H7 (cell line): ENCODE results near the gene ABHD16A. TPM values are rescaled to one million over a fixed set of nuclear protein-coding genes. Genes with fewer than 3 reads are reported as not detected.

Experiments
- DNase-seq: peaks from one replicate; pipeline ENCODE4 v3.0.0; 2012
- H3K27me3 ChIP-seq: 2 replicates; pipeline ENCODE4 v1.6.0; 2011; ENCODE audit warnings: mild to moderate bottlenecking, low read length; ENCODE audit not compliant: control insufficient read depth, insufficient read depth
- H3K36me3 ChIP-seq: replicated peaks from 2 replicates; pipeline ENCODE4 v1.5.1; 2011; ENCODE audit warnings: low read length; ENCODE audit not compliant: control insufficient read depth, insufficient read depth
- H3K4me3 ChIP-seq: 2 replicates; pipeline ENCODE4 v1.5.1; 2011; ENCODE audit warnings: low read depth, mild to moderate bottlenecking, control low read depth, low read length, moderate library complexity; ENCODE audit not compliant: insufficient read depth
- total RNA-seq: library from RNA; depleted of rRNA; stranded (reverse); fragments of >200 nt; shearing (Covaris generic); gene quantifications from 2 replicates; pipeline ENCODE4 v1.2.3, GENCODE V29; 2014

ABHD16A gene
- total RNA-seq, 1 experiment from 2014 or later, result 39.7 TPM

DNA sequence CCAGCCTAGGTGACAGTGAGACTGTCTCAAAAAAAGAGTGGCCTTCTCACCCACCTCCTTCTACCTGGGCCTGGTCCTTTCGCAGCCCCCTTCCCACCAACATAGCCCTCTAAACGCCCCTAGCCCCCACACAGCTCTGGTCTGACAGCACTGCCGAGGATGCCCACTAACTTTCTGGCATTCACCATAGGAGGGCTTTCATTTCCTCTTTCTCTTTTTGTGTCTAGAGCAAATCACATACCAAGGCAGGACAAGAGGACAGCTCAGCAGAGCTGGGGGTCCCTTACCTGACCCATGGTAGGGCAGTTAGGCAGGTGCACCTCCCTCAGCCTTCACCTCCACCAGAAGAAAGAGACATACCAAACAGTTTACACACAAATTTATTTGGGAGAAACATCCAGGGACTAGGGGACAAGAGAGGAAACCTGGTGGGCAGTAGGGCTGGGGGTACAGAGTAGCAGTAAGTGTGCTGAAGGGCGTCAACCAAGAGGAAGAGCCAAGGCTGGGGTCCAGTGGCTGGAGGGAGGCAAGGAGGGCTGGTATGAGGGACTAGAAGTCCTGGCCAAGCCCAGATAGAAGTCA, 26.7 kb downstream of the ABHD16A start:
- H3K4me3 ChIP-seq, result no peak overlapping the region
- H3K27me3 ChIP-seq, result peaks cover 6% of the 10 kb centered on the region
- H3K36me3 ChIP-seq, result peaks cover 8% of the 10 kb centered on the region
- no peak for DNase-seq

DNA sequence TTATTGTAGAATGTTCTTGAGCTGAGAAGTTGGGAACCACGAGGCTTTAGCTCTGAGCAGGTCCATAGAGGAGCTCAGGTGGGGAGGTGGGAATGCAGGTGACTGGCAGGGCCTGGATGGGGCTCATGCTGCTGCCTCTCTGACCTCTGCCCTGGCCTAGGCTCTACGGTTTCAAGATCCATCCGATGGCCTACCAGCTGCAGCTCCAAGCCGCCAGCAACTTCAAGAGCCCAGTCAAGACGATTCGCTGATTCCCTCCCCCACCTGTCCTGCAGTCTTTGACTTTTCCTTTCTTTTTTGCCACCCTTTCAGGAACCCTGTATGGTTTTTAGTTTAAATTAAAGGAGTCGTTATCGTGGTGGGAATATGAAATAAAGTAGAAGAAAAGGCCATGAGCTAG, 33.4 kb downstream of the ABHD16A start, which contains the start of gene LY6G5B:
LY6G5B (plus strand) TSS at position 301 of the 400 bp plus-strand sequence. CDS start 975 bp downstream, outside the sequence.
- no peak within 1 kb of the TSS for H3K4me3 ChIP-seq
- H3K36me3 ChIP-seq, result peaks cover 43% of the 10 kb centered on the region
- no peaks in the 10 kb centered on the region for H3K27me3 ChIP-seq
- DNase-seq, result no peak

DNA sequence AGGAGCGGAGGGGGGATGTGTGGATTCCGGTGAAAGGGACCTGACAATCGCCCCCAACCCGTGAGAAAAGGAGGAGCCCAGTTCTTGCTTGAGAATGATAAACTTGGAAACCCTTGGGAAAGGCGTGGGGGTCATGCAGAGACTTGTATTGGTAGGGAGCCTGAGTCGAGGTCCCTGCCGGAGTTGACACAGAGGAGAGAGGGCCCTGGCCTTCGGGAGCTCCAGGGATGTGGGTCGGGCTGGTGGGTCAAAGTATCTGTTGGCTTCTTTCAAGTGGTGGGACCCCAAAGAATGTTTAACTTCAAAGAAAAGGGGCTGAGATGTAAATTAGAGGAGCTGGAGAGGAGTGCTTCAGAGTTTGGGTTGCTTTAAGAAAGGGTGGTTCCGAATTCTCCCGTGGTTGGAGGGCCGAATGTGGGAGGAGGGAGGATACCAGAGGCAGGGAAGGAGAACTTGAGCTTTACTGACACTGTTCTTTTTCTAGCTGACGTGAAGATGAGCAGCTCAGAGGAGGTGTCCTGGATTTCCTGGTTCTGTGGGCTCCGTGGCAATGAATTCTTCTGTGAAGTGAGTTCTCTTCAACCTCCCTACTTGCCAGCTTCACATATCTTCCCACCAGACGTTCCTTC, 36.7 kb downstream of the ABHD16A start:
- no peak for DNase-seq
- Histone ChIP-seq H3K27me3 (no peaks in the 10 kb centered on the region), H3K4me3 (peak overlapping the region; percentile 84), H3K36me3 (peaks cover 43% of the 10 kb centered on the region)

DNA sequence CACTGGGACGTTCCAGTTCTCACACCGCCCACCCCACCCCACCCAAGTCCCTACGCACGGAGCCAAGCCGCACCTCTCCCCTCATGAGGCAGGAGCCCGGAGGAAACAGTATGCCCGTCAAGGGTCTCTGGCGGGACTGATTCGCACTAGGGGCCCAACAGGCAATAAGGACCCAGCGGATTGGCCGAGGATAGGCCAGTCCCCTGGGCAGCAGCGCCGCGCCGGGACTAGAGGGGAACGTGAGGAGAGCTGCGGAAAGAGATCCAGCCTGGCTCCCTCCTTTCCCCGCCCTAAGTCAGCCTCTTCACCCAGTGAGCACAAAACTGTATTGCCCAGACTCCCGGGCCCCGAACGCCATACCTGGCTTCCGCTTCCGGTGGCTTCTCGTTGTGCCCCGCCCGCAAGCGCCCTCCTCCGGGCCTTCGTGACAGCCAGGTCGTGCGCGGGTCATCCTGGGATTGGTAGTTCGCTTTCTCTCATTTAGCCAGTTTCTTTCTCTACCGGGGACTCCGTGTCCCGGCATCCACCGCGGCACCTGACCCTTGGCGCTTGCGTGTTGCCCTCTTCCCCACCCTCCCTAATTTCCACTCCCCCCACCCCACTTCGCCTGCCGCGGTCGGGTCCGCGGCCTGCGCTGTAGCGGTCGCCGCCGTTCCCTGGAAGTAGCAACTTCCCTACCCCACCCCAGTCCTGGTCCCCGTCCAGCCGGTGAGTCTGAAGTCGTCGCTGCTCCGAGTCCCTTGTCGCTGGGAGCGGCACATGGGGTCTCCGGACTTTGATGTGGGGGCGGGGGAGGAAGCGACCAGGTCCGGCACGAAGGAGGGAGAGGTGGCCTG, 37.4 kb downstream of the ABHD16A start, which contains the start of gene CSNK2B:
CSNK2B (plus strand) TSS at position 580 of the 836 bp plus-strand sequence. CDS start 752 bp downstream, outside the sequence.
- Histone ChIP-seq H3K36me3 (peaks cover 39% of the 10 kb centered on the region), H3K4me3 (peak within 1 kb of the TSS; percentile 94), H3K27me3 (no peaks in the 10 kb centered on the region)
- peak; percentile 98 for DNase-seq

DNA sequence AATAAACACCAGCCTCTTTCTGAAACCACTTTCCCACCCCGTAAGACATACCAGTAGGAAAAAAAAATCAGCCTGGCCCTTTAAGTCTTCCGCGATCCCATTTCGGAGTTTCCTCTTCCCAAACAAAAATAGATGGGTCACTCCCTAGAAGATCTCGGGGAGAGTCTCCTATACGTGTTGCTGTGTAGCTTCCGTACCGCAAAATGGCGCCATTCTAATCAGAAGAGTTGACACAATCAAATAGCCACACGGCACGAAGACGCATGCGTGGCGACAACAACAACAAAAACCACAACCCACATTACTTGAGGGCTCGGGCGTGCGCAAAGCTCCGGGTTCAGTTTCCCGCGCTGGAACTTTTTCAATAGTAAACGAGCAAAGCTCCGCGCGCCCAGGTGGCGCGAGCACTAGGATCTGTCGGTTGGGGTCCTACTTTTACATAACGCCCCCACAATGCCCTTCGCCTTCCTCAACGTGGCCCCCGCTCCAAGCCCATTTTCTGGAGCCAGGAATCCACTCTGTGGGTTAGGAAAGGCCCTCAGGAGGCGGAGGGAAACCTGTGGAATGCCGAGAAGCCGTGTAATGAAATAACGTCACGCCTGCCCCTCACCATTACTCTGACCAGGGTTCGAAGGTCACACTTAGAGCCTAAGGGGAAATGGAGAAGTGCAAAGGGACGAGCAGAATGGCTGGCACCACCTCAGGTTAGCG, 38.2 kb downstream of the ABHD16A start, which contains the start of gene GPANK1:
GPANK1 (minus strand) TSS at position 208 of the 711 bp plus-strand sequence. CDS start 519 bp downstream, outside the sequence.
- Histone ChIP-seq H3K27me3 (no peaks in the 10 kb centered on the region), H3K4me3 (peak within 1 kb of the TSS; percentile 94), H3K36me3 (peaks cover 34% of the 10 kb centered on the region)
- DNase-seq, result peak; percentile 82

DNA sequence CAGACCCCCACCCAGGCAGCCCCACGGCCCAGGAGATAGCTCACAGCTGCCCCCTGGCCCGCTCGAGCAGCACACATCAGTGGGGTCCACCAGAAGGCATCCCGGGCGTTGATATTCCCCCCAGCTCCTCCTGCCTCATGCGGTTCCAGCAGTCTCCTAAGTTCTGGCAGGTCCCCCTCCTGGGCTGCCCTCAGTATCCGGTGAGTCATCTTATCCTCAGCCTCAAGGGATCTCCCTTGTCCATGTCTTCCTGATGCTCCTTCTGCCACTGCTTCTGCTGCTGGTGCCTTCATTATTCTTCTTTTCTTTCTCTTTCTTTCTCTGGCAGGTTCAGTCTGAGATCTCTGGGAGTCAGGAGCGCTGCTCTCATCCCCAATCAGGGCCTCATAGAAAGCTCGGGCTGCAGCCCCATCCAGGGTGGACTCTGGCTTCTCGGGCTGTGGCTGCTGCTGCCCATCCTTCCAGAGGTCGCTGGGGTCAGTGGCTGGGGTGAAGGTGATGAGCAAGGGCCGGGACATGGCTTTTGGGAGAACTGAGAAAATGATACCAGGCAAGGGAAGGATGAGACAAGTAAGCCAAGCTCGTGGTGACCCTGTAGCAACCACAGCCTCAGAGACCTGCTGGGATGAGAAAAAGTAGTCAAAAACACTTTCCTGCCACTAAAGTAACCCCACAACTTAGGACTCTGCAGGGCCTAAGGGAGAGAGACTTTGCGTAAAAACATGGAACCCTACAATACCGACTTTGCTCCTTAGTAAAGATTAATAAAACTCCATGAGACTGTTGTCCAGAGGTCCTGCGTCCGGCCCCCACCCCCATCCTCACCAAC, 38.9 kb downstream of the ABHD16A start:
- Histone ChIP-seq H3K36me3 (peaks cover 28% of the 10 kb centered on the region), H3K4me3 (peak overlapping the region; percentile 94), H3K27me3 (no peaks in the 10 kb centered on the region)
- DNase-seq, result peak; percentile 65

DNA sequence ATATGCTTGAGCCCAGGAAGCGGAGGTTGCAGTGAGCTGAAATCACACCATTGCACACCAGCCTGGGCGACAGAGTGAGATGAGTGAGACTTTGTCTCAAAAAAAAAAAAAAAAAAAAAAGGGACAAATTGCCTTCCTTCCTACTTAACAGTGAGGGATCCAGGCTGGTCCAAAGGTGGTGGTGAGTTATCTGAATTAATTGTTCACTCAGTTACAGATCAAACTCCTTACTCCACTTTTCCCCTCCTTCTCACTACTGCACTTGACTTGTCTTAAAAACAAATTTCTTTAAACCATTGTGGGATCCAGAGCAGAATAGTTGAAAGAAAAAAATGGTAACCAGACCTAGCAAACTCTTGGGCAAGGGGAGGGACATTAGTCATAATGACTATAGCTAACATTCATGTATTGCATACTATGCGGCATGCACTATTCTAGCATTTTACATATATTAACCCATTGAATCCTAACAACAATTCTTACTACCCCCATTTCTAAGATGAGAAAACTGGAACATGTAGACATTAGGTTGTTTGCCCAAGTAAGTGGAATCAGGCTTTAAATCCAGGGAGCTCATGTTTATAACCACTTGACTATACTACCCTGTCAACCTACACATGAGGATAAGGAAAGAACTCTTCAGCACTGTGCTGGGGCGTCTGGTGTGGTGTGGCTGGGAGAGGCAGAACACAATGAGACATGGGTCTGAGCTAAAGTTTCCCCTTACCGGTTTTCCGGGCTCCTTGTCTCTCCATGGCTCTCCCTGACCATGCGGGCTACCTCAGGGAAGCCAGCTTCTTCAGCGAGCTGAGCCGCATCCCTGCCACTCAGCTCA, 39.8 kb downstream of the ABHD16A start:
- peak overlapping the region; percentile 94; the same call in 1 of the 2 replicates for H3K4me3 ChIP-seq
- no peaks in the 10 kb centered on the region for H3K27me3 ChIP-seq
- DNase-seq, result no peak
- peaks cover 20% of the 10 kb centered on the region for H3K36me3 ChIP-seq

DNA sequence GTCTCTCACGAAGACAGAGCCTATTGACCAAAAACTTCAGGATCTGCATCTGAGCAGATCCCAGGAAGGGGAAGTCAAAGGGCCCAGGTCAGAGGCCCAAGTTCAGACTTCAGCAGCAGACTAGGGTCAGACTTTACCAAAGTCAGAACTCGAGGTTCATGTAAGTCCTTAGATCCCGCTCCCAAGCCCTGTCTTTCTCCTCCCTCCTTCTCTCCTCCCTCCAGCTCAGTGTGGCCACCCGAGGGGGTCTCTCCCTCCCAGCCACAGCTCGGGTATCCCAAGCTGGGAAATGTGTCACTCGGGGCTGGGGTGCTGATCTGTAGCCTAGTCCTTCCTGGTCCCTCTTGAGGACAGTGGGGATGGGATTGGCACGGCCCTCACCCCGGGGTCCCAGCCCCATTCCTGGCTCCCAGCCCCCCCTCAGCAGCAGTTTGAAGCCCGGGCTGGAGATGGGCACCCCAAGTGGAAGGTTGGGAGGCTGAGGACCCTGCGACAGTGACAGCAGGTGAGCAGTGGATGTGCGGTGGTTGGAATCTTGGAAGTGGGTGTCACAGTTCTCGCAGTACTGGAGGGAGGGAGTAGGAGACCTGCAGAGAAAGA, 40.9 kb downstream of the ABHD16A start:
- no peaks in the 10 kb centered on the region for H3K27me3 ChIP-seq
- peaks cover 10% of the 10 kb centered on the region for H3K36me3 ChIP-seq
- H3K4me3 ChIP-seq, result no peak overlapping the region
- DNase-seq, result no peak

DNA sequence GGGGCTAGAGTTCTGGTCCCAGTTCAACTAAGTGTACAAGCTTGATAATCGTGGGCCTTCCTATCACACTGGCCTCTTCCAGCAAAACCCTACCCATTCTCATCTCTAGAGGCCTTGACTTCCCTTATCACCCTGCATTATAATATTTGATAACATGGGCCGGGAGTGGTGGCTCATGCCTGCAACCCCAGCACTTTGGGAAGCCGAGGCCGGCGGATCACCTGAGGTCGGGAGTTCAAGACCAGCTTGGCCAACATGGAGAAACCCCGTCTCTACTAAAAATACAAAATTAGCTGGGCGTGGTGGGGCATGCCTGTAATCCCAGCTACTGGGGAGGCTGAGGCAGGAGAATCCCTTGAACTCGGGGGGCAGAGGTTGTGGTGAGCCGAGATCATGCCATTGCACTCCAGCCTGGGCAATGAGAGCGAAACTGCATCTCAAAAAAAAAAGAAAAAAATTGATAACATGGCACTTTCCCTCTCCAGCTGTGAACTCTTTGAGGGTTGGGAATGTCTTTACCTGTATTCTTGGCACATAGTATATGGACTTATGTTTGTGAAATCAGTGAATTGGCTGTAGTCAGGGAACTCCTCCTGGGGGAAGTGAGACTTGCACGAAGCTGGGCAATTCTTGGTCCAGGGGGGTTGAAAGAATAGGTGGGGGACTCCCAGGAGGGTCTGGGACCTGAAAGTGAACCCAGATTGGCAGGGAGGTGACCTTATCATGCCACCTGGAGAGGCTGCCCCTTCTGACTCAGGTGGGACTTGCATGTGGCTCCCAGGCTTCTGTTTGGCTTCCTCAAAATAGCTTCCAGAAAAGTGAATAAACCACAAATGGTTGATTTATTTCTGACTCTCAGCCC, 41.6 kb downstream of the ABHD16A start:
- Histone ChIP-seq H3K27me3 (no peaks in the 10 kb centered on the region), H3K4me3 (no peak overlapping the region), H3K36me3 (peaks cover 8% of the 10 kb centered on the region)
- no peak for DNase-seq

DNA sequence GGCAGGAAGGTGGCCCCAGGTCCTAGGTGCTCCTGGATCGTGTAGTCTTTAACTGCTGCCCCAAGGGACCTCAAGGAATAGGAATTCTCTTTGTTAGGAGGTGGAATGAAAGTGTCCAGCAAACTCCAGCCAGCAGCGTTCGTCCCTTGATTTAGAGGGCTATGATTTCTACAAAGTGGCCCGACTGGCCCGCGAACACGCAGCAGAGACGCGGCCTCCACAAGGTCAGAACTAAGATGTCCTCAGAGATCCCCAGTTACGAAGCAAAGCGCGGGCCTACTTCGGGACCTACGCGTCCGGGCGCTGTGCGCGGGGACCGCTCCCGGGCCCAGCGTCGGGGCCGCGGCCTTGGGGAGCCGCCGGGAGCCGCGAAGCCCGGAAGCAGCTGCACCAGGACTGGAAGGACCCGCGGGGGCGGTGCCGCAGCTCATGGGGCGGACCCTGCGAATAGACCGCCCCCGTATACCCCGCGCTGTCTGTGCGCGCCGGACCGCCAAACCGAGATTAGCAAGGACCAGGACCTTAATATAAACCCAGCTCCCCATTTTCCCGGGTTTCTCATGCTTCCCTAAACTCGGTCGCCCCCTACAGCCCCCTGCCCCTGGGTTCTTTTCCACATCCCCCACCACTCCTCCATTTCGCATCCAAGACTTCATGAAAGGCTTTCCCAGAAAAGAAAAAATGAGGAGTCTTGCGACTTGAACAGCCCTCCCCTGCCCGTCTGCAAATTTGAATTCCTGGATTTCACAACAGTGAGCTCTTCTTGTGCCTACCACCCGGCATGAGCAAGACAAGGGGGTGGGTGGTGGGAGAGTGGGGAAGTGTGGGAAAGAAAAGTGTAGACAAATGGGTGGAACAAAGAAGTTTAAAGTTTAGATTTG, 42.5 kb downstream of the ABHD16A start, which contains the start of gene C6orf47:
C6orf47 (minus strand) TSS at position 398 of the 881 bp plus-strand sequence. CDS start 831 bp downstream, outside the sequence.
- Histone ChIP-seq H3K4me3 (peak within 1 kb of the TSS; percentile 86), H3K27me3 (no peaks in the 10 kb centered on the region), H3K36me3 (peaks cover 8% of the 10 kb centered on the region)
- DNase-seq, result peak; percentile 97
